GM12891 (cell line): ENCODE results near the gene IFT27.
A peak's percentile ranks its signal among the peaks of the same experiment; 100 is the strongest.

Source experiments
- DNase-seq: peaks from one replicate; pipeline ENCODE4 v3.0.0; 2011; ENCODE audit warnings: low spot score; ENCODE audit not compliant: insufficient read length
- FAIRE-seq: peaks from 2 replicates; lab custom pipeline; 2011; peaks lifted over from hg19 to GRCh38; lab: Jason Lieb, UNC
- PAX5 ChIP-seq: IDR thresholded peaks from 2 replicates; pipeline ENCODE4 v1.6.1; 2011; ENCODE audit warnings: low read length, moderate library complexity, mild to moderate bottlenecking; ENCODE audit not compliant: insufficient read depth, severe bottlenecking
- POLR2A ChIP-seq: IDR thresholded peaks from 2 replicates; pipeline ENCODE4 v1.6.1; 2011; ENCODE audit warnings: low read depth, low read length, control low read depth
- POLR2AphosphoS5 ChIP-seq: IDR thresholded peaks from 2 replicates; pipeline ENCODE4 v1.6.1; 2011; ENCODE audit warnings: low read depth, low read length, control low read depth
- POU2F2 ChIP-seq: IDR thresholded peaks from 2 replicates; pipeline ENCODE4 v1.6.1; 2011; ENCODE audit warnings: low read depth, mild to moderate bottlenecking, control low read depth, low read length, moderate library complexity
- SPI1 ChIP-seq: IDR thresholded peaks from 2 replicates; pipeline ENCODE4 v1.6.1; 2011; ENCODE audit warnings: low read depth, low read length, control low read depth
- TAF1 ChIP-seq: IDR thresholded peaks from 2 replicates; pipeline ENCODE4 v1.6.1; 2011; ENCODE audit warnings: low read depth, low read length, control low read depth

The IFT27 gene

DNA sequence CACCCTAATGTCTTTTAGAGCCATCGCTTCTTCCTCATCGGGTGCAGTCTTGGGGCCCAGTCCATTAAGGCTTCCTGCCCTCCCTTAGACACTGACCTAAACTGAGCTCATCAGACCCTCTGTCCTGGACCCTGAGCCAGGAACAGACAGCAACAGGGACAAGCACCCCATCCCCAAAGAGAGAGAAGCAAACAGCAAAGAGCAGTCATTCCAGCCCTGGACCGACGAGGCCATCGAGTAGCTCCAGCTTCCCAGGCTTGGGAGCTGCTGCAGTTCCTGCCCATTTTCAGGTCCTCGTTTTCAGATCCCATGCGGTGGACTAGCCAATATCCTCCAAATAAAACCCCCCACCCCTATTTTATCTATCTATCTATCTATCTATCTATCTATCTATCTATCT lies 46.6 kb downstream of the IFT27 start:
- no peak for FAIRE-seq
- TF ChIP-seq POLR2AphosphoS5: no peak
- no peak for DNase-seq

DNA sequence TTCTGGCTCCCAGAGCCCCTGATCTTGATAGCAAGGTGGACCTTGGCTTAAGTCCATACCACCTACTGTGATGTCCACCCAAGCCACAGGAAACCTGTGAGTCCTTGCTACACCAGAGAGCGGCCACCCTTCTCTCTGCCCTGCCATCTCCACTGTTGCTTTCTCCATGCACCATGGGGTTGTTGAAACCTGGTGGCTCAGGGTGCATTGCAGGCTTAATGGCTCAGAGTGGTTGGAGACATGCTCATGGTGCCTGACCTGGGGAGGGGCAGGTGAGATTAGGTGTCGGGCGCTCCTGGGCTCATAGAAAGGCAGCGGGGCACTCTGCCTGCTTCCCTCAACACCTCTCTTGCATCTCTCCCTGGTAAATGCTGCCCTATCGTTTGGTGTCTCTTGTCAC lies 47.4 kb downstream of the IFT27 start:
- no peak for FAIRE-seq
- TF ChIP-seq POLR2A (no peak), PAX5 (no peak), TAF1 (no peak), POU2F2 (no peak), POLR2AphosphoS5 (no peak), SPI1 (no peak)
- no peak for DNase-seq

DNA sequence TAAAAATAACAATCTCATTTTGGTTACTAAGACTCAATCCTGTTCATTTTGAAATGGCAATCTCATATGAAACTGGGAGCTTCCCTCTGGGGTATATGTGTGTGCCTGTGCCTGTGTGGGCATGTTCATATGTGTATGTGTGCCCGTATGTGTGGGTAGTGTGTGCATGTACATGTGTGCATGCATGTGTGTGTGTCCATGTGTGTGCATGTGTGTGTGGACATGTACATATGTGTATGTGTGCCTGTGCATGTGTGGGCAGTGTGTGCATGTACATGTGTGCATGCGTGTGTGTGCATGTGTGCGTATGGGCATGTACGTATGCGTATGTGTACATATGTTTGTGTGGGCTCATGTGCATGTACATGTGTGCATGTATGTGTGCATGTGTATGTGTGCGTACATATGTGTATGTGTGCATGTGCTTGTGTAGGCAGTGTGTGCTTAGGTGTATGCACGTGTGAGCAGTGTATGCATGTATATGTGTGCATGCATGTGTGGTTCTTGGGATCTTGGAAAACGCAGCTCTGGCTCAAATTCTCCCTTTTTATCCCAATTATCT lies 47.9 kb downstream of the IFT27 start:
- FAIRE-seq (peak; percentile 78), DNase-seq (no peak)
- no peak for TF ChIP-seq POU2F2

DNA sequence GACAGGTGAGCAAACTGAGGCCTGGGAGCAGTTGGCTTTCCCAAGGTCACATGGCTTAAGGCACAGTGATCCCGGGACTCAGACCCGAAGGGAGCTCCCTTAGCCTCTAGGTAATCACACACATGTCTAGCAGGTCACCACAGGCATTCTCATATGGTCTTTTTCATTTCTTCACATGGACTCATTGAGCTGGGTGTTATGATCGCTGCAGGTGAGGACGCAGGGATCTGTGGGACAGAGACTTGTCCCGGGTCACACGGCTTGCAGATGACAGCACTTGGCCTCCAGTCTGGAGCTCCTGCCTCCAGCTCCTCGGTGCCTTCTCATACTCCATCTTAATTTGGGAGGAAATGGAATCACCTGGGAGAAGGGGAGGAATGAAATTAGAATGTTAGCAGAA lies 48.8 kb downstream of the IFT27 start:
- FAIRE-seq: no peak
- TF ChIP-seq SPI1 (no peak), POLR2A (no peak), TAF1 (no peak), POU2F2 (no peak), POLR2AphosphoS5 (no peak), PAX5 (no peak)
- DNase-seq: no peak

DNA sequence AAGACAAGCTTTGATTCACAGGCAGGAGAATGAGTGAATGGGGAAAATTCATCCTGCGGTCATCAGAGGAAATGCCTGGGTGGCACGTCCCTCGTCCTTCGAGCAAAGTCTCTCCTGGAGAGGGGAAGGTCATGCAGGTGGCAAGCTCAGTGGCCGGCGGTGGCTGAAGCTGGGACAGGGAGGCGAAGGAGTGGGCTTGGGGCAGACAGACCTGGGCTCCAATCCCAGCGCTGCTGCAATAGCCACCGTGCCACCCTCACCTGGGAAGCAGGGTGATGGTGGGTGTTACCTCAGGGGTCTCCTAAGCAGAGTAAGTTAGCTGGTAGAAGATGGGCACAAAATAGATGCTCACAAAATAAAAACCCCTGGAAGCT lies 49.9 kb downstream of the IFT27 start:
- FAIRE-seq (no peak), DNase-seq (no peak)
- no peak for TF ChIP-seq POU2F2
- TF ChIP-seq SPI1: no peak
- TF ChIP-seq POLR2AphosphoS5: no peak
- no peak for TF ChIP-seq PAX5
- TF ChIP-seq TAF1: no peak
- no peak for TF ChIP-seq POLR2A

DNA sequence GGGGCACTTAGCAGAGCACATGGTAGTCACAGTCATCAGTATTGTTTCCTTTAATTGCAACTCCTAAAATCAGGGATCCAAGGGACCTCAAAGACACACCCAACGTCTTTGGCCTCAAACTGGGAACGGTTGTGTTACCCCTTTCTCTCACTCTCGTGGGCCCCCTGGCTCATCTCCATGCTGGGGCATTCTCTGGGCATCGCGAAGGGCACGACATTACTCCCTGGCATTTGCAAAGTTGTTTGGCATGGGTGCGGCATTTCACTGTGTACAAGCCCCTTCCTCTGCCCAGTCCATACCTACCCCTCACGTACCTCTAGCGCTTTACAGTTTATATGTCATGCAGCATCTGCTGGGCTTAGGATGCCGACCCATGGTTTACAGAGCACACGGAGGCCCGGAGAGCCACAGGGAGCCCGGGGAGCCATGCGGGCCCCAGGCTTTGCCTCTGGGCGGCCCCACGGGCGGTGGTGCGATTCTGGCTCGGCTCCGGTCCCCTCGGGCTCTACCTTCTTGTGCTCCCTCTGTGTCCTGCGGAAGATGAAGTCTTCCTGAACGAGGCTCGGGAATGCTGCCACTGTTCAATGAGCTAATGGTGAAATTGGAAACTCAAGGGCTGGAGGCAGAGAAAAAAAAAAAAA lies 50.4 kb downstream of the IFT27 start:
- TF ChIP-seq POU2F2 (no peak), POLR2AphosphoS5 (no peak), TAF1 (no peak), SPI1 (no peak), POLR2A (no peak), PAX5 (no peak)
- no peak for DNase-seq

DNA sequence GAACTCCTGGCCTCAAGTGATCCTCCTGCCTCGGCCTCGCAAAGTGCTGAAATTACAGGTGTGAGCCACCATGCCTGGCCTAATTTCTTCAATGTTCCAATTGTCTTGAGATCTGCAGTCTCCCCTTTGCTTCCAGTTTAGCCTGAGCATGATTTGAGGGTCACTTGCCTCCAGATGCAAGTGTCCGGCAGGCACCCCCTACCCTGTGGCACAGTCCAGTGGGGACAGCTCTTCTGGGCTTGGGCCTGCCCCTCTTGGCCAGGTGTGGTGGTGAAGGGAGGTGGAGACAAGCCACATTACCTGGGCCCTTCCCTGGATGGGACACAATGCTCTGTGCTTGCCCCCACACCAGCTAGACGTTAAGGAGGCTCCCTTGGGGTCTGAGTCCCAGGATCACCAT lies 51.1 kb downstream of the IFT27 start:
- no peak for DNase-seq
- TF ChIP-seq POU2F2 (no peak), SPI1 (no peak)
- FAIRE-seq: no peak

More for the DNA sequence above, 50.4 kb downstream of the IFT27 start:
- no peak for FAIRE-seq

DNA sequence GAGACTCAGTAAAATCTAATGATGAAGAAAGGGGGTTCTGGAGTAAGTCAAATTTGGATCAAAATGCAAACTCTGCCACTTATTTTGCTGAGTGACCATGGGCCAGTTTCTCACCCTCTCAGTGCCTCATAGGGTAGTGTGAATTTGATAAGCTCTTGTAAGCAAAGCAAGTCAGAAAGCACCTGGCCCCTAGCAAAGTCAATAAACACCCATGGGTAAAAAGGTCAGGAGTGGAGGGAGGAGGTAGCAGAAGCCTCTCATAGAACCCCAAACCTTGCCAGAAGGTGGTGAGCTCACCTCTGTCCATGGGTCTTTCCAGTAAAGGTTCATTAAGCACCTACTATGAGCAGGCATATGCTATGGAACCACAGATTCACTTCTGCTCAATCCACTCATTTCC lies 53.9 kb downstream of the IFT27 start:
- TF ChIP-seq PAX5 (no peak), SPI1 (no peak), POU2F2 (no peak), POLR2A (no peak), TAF1 (no peak), POLR2AphosphoS5 (no peak)
- DNase-seq (no peak), FAIRE-seq (no peak)

DNA sequence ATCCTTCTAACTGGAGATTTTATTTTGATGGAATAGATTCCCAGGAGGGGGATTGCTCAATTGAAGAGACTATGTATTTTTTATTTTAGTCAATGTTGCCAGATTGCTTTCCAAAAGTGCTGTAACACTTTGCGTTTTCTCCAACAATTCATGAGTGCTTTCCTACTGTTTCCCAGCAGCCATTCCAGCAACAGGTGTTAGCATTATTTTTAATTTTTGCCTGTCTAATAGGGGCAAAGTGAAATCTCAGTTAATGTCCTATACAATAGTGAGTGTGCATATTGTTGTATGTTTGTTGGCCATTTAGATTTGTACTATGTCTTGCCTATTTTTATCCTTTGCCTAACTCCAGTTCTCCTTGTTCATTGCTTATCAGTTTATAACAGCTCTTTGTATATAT lies 60.3 kb downstream of the IFT27 start:
- FAIRE-seq: no peak
- TF ChIP-seq SPI1 (no peak), PAX5 (no peak), POU2F2 (no peak), POLR2AphosphoS5 (no peak), POLR2A (no peak)
- DNase-seq: no peak

DNA sequence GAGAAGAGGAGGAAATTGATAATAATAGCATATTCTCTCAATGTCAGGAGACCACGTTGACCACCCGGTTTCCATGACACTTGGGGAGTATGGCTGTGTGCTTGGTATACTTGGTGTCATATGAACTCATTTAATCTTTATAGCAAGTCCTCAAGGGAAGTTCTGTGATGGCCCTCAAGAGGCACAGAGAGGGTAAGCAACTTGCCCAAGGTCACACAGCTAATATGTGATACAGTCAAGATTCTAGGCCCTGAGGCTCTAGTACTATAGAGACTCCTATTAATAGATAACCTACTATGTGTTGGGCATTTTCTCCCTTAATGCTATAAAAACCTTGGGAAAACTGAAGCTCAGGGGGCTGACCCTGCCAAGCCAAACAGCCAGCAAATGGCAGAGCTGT lies 61.8 kb downstream of the IFT27 start:
- no peak for FAIRE-seq
- TF ChIP-seq SPI1 (no peak), POLR2AphosphoS5 (no peak), POLR2A (no peak), PAX5 (no peak), TAF1 (no peak), POU2F2 (no peak)
- DNase-seq: no peak

DNA sequence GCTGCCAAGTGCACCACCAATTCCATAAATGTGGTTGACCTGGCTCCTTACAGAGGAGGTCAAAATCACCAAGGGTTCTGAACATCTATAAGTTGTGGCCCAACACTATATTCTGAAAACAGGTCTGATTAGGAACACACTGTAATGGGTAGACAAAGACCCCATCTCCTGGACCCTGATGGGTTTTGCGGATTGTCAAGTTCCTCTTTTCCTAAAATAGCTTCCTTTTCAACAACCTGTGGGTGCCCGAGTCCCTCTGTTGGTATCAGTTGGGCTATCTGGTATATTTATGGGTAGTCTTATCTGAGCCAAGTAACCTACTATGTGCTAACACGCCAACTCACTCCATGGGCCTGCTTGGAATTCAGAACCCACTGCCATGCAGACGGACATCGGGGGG lies 62.5 kb downstream of the IFT27 start:
- FAIRE-seq (no peak), DNase-seq (no peak)
- TF ChIP-seq POU2F2 (no peak), TAF1 (no peak), POLR2A (no peak), POLR2AphosphoS5 (no peak), SPI1 (0 out of 2 replicates have a peak, but pooled peaks have one; percentile 5)
